NCI-H82 (cell line): ENCODE results near the gene DNAJC28.
"Not testable (repeated sequence)": the region's sequence is repeated elsewhere in the genome, so short reads cannot be mapped to it uniquely, and the experiment has no call there.

Source experiments
- DNase-seq: peaks from one replicate; lab custom pipeline; 2025; lab: John Stamatoyannopoulos, UW

Gene DNAJC28

DNA sequence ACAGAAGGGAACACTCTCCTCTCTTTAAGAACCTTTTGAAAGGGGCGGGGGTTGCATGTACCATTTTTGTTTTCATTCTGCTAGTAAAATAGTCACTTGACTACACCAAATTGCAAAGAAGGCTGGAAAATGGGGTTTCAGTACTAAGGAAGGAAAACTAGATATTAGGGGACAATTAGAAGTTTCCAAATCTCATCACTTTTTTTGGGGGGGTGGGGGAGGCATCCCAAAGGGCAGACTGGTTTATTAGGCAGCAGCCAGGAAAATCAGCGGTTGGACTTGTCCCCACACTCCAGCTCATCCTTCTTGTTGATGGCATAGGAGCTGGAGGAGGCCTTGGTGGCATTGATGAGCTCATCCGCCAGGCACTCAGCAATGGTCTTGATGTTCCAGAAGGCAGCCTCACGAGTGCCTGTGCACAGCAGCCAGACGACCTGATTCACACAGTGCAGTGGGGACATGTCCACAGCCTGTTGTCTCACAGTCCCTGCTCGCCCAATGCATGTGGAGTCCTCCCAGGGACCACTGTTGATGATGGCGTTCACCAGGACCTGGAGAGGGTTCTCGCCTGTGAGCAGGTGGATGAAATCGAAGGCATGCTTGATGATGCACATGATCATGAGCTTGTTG lies 10.1 kb downstream of the DNAJC28 start:
- no peak for DNase-seq

DNA sequence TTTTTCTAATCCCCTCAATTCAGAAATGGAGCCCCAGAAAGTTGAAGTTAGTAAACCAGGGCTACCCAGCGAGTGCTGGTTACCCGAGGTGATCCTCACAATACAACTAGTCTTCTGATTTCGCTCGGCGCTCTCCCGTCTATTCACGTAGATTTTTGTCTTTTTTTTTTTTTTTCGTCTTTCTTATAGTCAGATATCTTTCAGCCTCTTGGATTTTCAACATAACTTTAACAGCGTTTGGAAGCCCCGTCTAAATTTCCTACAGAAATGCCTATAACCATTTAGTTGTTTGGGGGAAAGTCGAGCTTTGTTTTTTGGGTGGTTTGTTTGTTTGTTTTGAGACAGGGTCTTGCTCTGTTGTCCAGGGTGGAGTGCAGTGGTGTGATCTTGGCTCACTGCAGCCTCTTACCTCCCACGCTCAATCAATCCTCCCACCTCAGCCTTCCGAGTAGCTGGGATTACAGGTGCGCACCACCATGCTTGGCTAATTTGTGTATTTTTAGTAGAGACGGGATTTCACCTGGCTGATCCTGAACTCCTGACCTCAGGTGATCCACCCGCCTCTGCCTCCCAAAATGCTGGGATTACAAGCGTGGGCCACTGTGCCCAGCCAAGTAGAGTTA lies 10.9 kb downstream of the DNAJC28 start:
- no peak for DNase-seq

GRCh38 chr21:33479679-33480480 lies 11.6 kb downstream of the DNAJC28 start, which contains the start of gene TMEM50B:
Gene TMEM50B, minus strand, starts transcription at chr21:33479974. Its CDS starts 11,089 bp downstream, at chr21:33468885.
- DNase-seq = peak; percentile 100

DNA sequence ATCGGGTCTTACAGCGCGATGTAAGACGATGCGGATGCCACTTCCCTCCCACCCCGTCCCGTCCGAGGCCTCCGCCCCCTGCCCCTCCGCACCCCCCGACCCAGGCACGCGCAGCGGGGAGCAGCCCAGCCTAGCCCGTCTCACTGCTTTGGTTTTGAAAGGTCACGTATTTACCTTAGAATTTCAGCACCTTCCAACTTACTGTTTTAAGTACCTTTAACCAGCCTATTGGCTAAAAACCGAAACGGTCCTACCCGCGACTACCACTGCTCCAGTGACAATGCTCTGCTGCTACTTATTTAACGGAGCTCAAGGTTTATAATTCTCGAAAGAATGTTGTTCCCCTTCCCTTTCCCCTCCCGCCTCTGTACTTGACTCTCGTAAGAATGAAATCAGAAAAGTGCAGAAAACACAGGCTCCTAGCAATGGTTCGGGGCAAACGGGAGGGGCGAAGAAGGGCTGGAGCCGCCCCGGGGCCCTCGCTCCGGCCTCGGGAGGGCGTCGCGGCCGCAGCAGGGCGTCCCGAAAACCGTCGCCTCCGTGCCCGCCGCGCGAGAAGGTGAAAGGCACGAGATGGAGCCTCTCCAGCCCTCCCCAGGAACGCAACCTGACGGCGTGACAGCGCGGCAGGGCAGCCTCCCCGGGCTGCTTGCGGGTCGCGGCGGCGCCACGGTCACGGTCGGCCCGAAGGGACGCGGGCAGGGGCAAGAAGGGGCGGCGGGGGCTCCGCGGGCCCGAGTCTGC lies 12.4 kb downstream of the DNAJC28 start:
- DNase-seq = peak; percentile 66

- no peak for DNase-seq
Observed at GRCh38 chr21:33478182-33478581, 13.3 kb downstream of the DNAJC28 start.

GRCh38 chr21:33477066-33477465 lies 14.4 kb downstream of the DNAJC28 start:
- DNase-seq = no peak

GRCh38 chr21:33473344-33473743 lies 18.2 kb downstream of the DNAJC28 start:
- DNase-seq = no peak

DNA sequence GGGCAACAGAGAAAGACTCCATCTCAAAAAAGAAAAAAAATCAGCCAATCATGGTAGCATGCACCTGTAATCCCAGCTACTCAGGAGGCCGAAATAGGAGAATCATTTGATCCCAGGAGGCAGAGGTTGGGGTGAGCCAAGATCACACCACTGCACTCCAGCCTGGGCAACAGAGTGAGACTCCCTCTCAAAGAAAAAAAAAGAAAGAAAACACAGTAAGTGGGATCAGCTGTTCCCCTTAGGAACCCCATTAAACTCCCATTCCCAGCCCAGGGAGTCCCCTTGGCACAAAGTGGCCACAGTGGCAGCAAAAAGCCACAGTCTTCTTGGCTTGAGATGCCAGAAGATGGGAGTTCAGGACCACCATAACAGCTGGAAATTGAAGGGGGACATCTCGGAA lies 20.8 kb downstream of the DNAJC28 start:
- no peak for DNase-seq

DNA sequence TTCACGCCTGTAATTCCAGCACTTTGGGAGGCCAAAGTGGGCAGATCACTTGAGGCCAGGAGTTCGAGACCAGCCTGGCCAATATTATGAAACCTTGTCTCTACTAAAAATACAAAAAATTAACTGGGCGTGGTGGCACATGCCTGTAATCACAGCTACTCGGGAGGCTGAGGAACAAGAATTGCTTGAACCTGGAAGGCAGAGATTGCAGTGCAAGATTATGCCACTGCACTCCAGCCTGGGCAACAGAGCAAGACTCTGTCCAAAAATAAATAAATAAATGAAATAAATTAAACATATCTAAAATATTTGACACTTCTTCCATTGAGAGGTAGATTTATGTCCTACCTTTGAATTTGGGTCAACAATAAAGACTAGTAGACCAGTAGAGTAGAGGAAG lies 22.3 kb downstream of the DNAJC28 start:
- DNase-seq = not testable (repeated sequence)

DNA sequence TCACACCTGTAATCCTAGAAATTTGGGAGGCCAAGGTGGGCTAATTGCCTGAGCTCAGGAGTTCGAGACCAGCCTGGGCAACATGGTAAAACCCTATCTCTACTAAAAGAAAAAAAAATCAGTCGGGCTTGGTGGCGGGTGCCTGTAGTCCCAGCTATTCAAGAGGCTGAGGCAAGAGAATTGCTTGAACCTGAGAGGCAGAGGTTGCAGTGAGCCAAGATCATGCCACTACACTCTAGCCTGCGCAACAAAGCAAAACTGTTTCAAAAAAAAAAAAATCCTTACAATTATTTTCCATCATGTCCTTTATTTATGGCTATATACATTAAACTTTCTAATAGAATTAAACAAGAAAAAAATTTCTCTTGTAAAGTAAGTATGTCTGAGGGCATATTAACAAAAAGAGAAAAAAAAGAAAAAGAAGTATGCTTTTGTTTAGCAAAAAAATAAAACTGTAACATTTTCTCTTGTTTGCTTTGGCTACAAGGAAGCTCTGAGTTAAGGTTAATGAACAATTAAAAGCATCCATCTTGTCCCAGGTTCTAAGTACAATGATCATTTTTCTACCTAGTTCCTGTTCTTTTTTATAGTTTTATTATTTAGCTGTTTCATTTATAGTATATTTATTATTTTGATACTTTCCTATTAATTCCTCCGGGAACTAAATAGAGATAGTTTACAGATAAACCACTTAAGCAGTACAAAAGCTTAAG lies 29.8 kb downstream of the DNAJC28 start:
- DNase-seq = no peak

- no peak for DNase-seq
Observed at GRCh38 chr21:33458861-33459260, 32.7 kb downstream of the DNAJC28 start.

GRCh38 chr21:33455686-33456446 lies 35.6 kb downstream of the DNAJC28 start:
- DNase-seq = no peak

- DNase-seq = peak; percentile 62
Observed at GRCh38 chr21:33452362-33452761, 39.2 kb downstream of the DNAJC28 start.

GRCh38 chr21:33451634-33452071 lies 39.9 kb downstream of the DNAJC28 start:
- peak; percentile 67 for DNase-seq

- DNase-seq = no peak
Observed at GRCh38 chr21:33449616-33450015, 41.9 kb downstream of the DNAJC28 start.

DNA sequence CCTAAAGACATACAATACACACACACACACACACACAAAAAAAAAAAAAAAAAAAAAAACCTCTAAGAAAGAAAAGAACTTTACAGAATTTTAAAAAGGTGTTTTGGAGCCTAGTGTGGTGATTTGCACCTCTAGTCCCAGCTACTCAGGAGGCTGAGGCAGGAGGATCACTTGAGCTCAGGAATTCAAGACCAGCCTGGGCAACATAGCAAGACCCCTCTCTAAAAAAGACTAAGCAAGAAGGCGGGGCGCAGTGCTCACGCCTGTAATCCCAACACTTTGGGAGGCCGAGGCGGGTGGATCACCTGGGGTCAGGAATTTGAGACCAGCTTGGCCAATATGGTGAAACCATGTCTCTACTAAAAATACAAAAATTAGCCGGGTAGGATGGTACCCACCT lies 44.9 kb downstream of the DNAJC28 start:
- not testable (repeated sequence) for DNase-seq

DNA sequence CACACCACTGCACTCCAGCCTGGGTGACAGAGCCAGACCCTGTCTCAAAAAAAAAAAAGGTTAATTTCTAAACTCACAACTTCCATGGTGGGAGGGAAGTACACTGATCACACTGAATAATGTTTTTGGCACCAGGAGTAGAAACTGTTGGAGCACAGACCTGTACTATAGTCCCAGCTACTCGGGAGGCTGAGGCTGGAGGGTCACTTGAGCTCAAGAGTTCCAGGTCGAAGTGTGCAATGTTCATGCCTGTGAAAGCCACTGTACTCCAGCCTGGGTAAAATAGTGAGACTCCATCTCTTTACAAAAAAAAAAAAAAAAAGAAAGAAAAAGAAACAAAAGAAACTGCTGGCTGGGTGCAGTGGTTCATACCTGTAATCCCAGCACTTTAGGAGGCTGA lies 47.0 kb downstream of the DNAJC28 start:
- DNase-seq = no peak

- DNase-seq = no peak
Observed at GRCh38 chr21:33443194-33443593, 48.3 kb downstream of the DNAJC28 start.

DNA sequence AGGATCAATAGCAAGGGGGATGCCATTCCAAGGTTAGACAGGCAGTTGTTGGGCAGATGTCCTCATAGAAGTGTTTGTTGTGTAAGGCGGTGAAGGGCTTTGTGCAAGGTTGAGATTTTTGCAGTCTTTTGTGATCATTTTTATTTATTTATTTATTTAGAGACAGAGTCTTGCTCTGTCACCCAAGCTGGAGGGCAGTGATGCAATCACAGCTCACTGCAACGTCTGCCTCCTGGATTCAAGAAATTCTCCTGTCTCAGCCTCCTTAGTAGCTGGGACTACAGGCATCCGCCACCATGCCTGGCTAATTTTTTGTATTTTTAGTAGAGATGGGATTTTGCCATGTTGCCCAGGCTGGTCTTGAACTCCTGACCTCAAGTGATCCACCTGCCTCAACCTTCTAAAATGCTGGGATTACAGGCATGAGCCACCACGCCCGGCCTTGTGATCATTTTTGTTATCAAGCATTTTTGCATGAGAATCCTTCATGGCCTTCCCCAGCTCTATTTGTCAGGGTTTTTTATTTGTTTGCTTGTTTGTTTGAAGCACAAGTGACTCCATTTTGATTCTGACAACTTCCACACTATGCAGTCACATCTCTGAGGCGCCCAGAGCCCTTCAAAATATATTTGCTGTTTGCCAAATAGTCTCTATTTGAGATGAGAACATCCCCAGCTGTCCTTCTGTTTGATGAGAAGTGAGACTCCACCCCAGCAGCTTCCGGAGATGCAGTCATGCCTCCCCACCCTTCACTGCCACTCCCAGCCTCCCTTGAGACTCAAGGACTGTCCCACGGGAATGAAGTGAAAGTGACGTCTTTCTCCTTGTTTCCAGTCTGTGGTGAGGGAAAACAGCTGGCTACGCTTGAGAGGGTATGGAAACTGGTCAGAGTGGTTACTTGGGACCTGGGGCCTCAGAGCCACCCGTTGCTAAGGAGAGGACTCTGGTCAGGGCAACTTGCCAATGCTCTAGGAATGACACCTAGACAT lies 49.7 kb downstream of the DNAJC28 start:
- DNase-seq = no peak
